ENCODE data around the gene IL13RA2.

Gene IL13RA2, protein sequence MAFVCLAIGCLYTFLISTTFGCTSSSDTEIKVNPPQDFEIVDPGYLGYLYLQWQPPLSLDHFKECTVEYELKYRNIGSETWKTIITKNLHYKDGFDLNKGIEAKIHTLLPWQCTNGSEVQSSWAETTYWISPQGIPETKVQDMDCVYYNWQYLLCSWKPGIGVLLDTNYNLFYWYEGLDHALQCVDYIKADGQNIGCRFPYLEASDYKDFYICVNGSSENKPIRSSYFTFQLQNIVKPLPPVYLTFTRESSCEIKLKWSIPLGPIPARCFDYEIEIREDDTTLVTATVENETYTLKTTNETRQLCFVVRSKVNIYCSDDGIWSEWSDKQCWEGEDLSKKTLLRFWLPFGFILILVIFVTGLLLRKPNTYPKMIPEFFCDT

DNA sequence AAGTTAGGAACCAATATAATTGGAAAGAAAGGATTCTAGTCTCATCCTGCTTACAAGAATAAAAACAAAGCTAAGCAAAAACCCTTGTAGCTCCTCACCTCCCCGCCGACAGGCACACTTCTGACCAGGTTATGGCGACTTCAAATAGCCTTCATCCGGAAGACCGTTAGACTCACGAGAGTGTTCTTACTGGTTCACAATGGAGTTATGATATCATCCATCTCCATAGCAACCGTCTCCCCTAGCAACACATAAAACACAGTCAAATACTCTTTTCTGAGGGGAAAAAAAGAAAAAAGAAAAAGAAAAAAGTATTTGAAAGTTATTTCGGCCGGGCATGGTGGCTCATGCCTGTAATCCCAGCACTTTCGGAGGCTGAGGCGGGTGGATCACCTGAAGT, at the start of gene IL13RA2:
IL13RA2 (minus strand) TSS at position 162 of the 400 bp plus-strand sequence. CDS start 347 bp downstream, outside the sequence.
- DNase-seq = no peak

DNA sequence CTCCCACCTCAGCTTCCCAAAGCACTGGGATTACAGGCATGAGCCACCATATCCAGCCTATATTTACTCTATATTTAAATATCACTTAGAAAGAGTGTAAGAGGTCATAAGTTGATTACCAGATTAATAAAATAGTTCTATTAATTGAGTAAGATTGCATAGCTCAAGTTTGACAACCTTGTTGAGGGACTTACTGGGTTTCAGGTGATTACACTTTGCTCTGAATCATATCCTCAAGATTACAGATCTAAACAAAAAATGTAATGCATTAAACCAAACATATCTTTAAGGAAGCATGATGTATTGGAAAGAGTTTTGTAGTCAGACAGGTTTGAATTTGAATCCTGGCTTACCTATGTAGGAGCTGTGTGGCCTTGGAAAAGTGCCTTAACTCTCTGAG, 47.9 kb upstream of the IL13RA2 start:
- DNase-seq = no peak

DNA sequence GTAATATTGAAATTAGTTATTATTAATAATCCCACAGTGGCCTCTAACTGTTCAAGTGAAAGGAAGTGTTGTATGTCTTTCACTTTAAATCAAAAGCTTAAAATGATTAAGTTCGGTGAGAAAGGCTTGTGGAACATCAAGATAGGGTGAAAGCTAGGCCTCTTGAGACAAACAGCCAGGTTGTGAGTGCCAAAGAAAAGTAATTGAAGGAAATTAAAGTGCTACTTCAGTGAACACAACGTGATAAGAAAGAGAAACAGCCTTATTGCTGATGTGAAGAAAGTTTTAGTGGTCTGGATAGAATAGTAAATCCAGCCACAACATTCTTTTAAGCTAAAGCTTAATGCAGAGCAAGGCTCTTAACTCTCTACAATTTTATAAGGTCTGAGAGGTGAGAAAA, 42.6 kb upstream of the IL13RA2 start:
- no peak for DNase-seq

DNA sequence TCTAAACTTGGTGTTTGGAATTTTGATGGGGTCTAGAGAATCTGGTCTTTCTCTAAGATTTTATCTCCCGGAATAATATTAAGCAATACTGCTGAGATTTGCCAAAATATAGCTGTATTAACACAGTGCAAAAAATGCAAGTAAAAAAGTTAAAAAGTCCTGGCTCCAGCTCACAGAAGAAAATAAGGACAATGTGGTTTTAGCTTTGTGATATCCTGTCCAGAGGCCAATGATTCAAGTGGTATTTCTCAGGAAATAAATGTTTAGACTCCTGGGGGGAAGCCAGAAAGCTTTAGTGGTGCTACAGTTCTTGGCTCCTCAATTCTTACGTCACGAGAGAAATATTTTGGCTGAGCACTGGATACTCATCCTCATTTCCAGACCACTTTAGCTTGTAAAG, 40.9 kb upstream of the IL13RA2 start:
- peak; percentile 95 for DNase-seq

DNA sequence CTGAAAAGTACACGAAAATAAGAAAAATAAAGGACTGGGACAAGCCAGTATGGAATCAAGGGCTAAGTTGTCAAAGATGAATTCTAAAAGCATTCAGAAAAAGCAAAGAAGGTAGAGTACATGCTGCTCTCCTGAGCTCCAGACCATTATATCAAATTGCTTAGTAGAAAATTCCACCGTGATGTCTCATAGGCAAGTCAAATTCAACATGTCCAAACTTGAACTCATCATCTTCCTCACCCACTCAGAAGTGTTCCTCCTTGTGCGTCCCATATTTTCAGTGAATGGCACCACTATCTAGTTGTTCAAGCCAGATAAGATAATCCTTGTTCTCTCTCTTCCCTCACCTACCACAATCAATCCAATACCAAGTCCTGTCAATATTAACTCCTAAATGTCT, 37.5 kb upstream of the IL13RA2 start:
- no peak for DNase-seq

DNA sequence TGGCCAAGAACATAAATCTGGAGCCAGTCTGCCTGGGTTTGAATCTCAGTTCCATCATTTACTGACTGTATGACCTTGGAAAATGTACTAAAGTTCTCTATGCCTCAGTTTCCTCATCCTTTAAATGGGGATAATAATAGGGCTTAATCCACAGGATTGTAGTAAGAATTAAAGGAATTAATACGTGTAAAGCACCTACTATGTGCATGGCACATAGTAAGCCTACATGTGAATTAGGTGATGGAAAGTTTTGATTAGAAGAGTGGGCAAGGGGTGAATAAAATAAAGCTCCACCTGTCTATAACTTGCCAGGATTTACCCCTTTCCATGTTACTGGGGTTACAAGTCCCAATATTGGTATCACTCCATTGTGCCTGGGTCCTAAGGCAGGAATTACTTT, 35.8 kb upstream of the IL13RA2 start:
- DNase-seq = no peak

DNA sequence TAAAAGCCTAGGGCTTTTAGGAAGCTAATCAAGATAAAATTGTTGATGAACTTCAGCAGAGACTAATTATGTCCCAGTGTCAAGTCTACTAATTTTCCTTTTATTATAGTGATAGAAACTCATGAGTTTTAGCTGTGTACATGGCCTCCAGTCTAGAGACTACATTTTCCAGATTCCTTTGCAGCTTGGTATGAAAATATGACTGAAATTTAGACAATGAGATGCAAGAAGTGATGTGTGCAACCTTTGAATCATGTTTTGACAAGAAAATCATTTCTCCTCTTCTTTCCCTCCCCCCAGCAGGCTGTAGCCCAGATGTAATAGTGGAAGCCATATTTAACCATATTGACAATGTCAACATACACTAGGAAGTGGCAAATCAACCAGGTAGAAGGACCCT, 30.3 kb upstream of the IL13RA2 start:
- peak; percentile 43 for DNase-seq

DNA sequence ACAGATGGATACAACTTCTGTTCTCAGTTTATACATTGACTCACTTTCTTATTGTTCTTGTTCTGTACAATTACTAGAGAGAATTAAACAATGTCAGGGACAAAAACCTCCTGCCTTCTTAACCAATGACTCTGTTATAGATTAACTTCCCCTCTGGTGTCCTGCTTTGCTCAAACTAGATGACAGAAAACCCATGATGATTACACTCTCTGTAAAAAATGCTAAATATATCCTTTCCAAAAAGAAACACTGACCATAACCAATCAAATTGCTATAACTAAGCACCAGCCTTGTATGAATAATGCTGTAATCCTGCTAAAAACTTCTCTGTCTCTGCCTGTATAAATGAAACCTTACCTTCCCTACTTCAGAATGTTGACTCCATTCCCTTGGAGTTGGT, 29.8 kb upstream of the IL13RA2 start:
- DNase-seq = peak; percentile 67

DNA sequence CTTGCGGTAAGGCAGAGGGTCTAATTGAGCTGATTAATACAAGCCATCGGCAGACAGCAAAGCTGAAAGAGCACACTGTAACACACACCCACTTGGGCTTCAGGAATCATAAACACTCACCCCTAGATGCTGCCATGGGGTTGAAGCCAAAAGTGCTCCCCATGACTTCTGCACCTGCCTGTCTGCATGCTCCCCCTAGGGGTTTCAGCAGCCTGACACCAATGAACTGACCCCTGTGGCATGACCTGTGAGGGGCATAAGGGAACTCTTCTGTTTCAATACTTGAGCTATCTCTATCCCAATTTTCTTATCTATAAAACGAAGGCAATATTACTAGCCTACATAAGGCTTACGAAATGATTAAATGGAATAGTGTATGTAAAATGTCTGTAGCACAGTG, 23.0 kb upstream of the IL13RA2 start:
- DNase-seq = no peak

DNA sequence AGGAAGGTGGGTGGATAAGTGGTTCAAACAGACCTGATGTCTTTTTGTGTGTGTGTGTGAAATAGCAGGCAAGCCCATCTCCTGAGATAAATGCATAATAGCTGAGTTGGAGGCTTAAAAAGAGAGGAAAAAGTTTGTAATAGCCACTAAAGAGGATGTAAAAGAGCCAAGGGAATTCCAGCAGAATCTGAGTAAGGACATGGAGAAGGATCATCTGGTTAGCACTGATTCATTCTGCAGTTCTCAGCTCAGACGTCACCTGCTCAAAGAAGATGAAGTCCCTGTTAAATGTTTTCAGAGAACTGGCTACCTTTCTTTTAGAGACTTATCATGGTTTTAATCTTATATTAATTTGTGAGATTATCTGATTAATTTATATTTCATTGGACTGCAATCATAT, 21.0 kb upstream of the IL13RA2 start:
- peak; percentile 36 for DNase-seq

DNA sequence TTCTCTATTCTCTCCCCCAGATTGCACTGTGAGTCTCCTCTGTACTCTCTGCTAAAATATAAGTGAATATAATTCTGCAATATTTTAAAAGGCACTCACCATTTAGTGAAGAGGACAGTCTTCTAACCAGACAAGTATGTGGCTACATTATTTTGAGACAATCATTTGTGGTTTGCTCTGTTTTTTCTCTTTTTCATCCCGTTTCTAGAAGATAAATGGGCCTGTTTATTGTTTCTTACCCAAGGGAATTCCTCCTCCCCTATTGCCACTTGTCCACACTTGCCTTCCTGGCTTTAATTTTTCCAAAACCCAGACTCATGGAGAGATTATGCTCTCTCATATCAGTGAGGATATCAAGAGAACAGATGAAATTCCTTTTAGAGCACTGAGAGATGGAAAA, 18.6 kb upstream of the IL13RA2 start:
- DNase-seq = no peak

DNA sequence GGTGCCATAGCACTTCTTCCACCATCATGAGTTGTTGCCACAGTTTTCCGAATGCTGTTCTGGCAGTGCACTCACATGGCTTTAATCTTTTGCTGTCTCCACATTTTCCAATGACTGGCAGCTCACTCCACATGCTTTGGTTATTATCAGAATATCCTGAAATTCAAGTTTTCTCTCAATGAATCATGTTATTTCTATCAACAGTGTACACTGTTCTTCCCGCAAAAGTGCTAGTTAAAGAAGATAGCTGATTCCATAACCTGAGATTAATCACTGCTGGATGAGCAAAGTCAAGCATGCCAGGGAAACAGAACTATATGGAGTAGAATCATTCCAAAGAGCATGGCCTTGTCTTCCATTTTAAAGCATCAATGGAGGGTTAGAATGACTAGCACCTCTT, 14.6 kb upstream of the IL13RA2 start:
- peak; percentile 51 for DNase-seq

DNA sequence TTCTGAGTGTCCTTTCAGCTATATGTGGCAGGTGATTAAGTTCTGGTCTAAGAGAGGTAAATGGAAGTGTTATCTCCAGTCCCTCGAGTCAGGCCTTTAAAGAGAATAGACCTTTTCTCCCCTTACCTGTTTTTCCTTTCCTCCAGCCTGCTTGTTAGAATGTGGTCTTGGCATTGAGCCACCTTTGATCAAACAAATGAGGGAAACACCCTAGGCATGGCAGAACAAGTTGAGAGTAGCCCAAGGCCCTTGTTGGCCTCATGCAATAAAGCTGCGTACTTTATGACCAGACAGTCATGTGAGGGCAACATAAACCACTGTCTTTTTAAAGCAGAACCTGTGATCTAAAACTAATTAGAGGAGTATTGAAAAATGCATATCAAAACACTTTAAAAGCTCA, 13.2 kb upstream of the IL13RA2 start:
- no peak for DNase-seq

DNA sequence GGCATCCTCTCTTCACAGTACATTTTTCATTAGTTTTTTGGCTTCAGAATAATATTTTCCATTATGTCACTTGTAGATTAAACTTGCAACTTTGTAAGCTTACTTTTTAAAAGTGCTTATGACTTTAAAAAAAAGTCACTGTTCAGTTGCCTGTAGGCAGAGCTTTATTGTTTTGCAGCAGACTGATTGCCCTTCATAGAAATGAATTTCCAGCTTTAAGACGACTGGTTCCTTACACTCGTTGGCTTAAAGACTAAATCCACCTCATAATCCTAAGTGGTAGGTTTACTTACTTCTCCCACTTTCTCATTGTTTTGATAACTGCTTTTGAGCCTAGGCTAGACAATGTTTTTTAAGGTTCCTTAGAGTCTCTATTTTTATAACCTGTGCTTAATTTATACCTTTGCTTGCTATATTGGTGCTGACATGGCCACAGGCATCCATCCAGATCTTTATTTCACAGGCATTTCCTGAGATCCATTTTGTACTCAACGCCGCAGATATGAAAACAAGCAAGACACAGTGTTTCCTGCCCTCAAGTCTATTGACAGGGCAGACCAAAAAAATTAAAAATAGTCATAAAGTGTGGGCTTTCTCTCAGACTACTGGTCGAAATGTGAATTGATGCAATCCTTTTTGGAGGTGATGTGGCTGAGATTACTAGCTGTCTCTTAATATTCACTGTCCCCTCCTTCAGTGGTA, 12.6 kb upstream of the IL13RA2 start:
- peak; percentile 72 for DNase-seq

DNA sequence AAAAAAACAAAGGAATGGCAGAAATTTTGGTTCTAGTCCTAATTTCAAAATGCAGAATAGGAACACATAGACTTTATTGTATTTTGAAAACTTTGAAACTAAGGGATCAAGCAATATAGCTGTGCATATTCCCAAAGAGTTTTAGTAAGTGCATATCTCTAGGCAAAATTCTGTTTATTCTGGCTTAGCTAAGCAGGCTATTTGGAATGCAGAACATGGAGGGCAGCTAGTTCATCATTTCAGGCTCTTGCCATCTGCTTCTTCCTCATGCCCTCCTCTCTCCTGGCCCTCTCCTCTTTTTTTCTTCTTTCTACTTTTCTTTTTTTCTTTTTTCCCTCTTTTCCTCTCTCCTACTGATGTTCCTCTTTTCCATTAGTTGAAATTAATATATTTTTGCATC, 12.0 kb upstream of the IL13RA2 start:
- no peak for DNase-seq

DNA sequence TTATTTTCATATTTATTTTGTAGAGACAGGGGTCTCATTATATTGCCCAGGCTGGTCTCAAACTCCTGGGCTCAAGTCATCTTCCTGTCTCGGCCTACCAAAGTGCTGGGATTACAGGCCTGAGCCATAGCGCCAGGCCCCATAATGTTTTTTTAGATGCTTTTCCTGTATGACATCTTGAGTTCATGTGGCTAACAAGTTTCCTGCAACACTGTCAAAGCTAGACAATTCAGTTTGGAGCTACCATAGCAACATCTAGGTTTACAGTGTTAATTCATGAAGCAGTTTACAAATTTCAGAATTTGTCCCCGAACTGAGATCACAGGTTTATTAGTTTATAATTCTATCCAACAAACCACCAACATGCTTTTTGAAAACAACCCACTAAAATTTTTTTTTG, 6.4 kb upstream of the IL13RA2 start:
- no peak for DNase-seq

DNA sequence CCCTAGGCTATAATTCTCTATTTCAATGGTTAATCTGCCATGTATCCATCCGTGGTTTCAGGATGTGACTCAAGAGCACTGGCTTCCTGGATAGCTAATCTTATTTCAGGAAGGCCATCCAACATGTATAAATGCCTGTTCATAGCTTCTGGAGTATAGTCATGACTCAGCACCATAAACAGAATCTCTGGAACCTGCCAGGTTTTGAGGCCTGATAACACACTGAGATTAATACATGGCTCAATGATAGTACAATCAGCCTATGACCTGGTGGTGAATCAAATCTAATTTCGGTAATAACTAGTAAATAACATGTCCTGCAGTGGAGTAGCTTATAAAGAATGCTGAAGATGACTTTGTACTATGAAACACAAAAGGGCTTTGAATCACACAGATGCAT, 5.7 kb upstream of the IL13RA2 start:
- peak; percentile 85 for DNase-seq

DNA sequence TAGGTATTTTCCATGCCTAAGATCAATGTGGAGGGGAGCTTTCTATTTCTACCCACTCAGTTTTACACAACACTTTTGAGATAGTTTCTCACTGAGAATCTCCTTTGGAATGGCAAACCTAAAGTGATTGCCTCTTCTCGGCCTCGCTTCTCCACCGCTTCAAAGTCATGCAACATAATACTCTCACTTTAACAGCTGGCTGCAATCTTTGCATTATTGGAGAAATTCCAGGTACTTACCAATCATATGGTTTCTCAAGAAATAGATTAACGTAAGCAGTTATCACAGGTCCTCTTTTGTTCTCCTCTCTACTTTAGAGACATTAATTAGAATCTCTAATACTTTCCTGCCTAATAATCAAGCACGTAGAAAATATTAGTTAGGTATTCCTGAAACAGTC, 3.7 kb upstream of the IL13RA2 start:
- DNase-seq = no peak

DNA sequence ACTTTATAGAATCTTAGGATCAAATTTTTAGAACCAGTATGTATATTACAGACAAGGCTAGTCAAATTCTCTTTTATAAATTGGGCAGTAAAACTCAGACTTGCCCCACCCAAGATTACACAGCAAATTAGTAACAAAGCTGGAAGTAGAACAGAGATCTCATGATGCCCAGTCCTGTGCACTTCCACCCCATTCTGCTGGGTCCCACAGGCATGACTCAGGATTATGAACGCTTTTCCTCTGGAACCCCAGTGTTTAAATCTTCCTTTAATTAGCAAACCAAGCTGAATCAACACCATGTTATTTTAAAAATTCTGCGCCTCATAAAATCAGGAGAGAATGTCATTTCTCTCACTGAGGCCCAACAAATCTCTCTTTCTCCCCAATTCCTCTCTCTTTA, 1.5 kb upstream of the IL13RA2 start:
- peak; percentile 40 for DNase-seq

DNA sequence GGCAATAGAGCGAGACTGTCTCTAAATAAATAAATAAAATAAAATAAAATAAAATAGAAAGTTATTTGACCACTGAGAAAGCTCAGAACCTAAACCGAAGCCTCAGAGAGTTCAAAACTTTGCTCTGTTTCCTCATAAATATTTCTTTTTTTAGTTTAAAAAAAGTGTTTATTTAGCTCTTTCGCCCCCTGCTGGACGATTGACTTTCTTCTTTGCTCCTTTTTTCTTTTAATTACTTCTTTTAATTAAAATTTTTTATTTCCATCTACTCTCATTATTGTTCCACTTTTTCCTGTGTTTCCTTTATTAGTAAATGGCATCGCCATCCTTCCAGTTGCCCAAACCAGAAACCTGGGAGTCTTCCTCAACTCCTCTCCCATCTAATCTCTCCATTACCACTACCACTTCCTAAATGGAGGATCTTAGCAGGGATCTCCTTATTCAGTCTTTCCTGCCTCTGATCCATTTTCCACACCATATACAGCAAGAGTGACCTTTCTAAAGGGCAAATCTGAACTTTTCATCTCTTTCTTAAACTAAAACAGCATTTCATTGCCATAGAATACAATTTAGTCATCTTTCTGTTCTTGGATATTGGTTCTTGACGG, 728 bp upstream of the IL13RA2 start:
- DNase-seq = no peak

DNA sequence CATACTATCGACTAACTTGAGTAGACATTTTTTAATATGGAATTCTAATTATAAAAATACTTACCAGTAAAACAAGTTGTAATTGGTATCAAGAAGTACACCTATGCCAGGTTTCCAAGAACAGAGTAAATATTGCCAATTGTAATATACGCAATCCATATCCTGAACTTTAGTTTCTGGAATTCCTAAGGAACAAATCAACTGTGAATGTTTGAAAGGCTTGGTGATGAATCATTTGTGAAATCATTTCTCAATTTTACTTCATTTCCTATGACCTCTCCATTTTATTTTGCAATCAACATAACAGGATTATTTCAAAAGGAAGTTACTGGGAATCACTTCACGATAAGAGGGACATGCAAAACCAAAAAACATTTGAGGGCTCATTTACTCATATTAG, 3.7 kb downstream of the IL13RA2 start:
- DNase-seq = peak; percentile 41

DNA sequence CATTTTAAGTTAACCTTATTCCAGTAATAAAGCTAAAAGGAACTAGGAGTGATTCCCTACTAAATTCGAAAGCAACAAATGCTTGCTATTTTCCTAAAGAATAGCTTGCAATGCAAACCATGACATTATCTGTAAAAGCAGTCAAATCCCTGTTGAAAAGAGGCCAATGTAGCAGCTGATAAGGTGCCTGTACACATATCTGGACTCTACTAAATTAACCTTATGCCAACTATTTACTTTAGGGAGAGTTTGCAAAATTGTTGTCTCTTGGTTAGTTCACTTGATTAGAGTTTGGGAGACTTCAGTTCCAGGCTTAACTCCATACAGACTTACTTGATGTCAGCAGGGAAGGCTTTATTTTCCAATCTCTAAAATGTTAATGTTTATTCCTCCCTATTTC, 6.0 kb downstream of the IL13RA2 start:
- DNase-seq = no peak

DNA sequence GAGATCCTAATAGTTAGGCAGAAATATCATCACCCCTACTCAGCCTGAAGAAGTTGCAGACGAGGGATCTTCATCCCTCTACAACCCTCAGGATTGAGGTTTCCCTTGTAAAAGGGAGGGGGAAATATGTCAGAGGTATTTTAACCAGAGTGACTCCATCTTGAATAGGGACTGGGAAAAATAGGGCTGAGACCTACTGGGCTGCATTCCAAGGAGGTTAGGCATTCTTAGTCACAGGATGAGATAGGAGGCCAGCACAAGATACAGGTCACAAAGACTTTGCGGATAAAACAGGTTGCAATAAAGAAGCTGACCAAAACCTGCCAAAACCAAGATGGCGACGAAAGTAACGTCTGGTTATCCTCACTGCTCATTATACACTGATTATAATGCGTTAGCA, 17.5 kb downstream of the IL13RA2 start:
- DNase-seq = no peak

DNA sequence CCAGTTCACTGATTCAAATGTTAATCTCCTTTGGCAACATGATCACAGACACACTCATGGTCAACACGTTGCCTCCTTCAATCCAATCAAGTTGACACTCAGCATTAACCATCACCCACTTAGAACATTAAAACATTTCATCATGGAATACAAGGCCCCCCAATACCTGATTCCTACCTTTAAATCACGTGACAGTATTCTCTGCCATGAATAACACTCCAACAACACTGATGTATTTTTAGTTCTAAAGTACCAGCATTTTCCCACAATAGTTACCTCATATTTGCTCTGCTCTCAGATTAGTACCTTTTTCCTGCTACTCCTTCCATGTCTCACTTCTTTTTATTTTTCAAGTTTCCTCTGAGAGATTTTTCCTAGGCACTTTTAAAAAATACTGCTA, 19.6 kb downstream of the IL13RA2 start:
- DNase-seq = no peak
